Right lobe of liver (tissue), 6 donors: ENCODE results near the gene MBLAC1. TPM values are rescaled to one million over a fixed set of nuclear protein-coding genes. Genes with fewer than 3 reads are reported as not detected.

Source experiments
- ATAC-seq, 4 donors: fragments of 200-7000 bp; cut with Tn5 transposase; one replicate each; pipeline ENCODE4 v1.9.1; 2020; ENCODE audit warnings: mild to moderate bottlenecking in 4 of 4, moderate library complexity in 4 of 4
- DNase-seq, 3 donors: peaks; one replicate each; pipeline ENCODE4 v3.0.0-alpha.2; 2020
- H3K27ac ChIP-seq, 3 donors: fragments of 200-600 bp; one replicate each; pipeline ENCODE4 v1.8.0; 2022
- H3K27me3 ChIP-seq, 2 donors: fragments of 200-600 bp; one replicate each; pipeline ENCODE4 v1.8.0; 2022
- H3K36me3 ChIP-seq, 4 donors: fragments of 200-600 bp; sonication (generic) in 1 of 4; one replicate each; pipeline versions ENCODE4 v1.5.1 to v1.8.0; 2017 to 2022; ENCODE audit warnings: control low read depth in 1 of 4
- H3K4me1 ChIP-seq, 4 donors: fragments of 200-600 bp; sonication (generic) in 1 of 4; one replicate each; pipeline versions ENCODE4 v1.5.1 to v1.8.0; 2017 to 2022; ENCODE audit warnings: control low read depth in 1 of 4
- H3K4me3 ChIP-seq, 3 donors: fragments of 200-600 bp; one replicate each; pipeline ENCODE4 v1.8.0; 2022
- H3K9me3 ChIP-seq, 4 donors: fragments of 200-600 bp; sonication (generic) in 1 of 4; one replicate each; pipeline versions ENCODE4 v1.5.1 to v1.8.0; 2017 to 2022; ENCODE audit warnings: control low read depth in 1 of 4
- CTCF ChIP-seq, 4 donors: fragments of 200-600 bp in 3 of 4; fragments of 450-650 bp in 1 of 4; IDR thresholded peaks; one replicate each; pipeline versions ENCODE4 v1.5.1 to v1.8.0; 2016 to 2022; ENCODE audit warnings: antibody characterized with exemption in 4 of 4, mild to moderate bottlenecking in 2 of 4
- POLR2A ChIP-seq: fragments of 450-650 bp; IDR thresholded peaks from one replicate; pipeline ENCODE4 v1.6.1; 2017; ENCODE audit warnings: antibody characterized with exemption, mild to moderate bottlenecking
- WGBS: methylation state at CpG from one replicate; pipeline ENCODE4 v1.1.6; 2018; ENCODE audit warnings: low coverage, low lambda C conversion rate; ENCODE audit not compliant: insufficient coverage; ENCODE audit errors: missing lambda C conversion rate; 5-methylcytosine and 5-hydroxymethylcytosine counted together
- intact Hi-C, 2 donors: fragments of 100-400 bp; cut with DNase I; formaldehyde crosslinking; loops; one replicate each; pipeline versions ENCODE4 v1.11.2 to v1.14.1; 2022
- total RNA-seq, 6 experiments: library from RNA; depleted of rRNA in 2 of 6; stranded (reverse); fragments of >200 nt in 2 of 6; fragmentation: NEBNext Ultra II Directional in 3 of 6; extraction: Animal tissue kit (Norgen Biotek cat#: 25700) in 3 of 6; gene quantifications; one replicate each; pipeline versions ENCODE4 v1.1.0 to v1.2.4, GENCODE V29; 2016 to 2023
- donor health status: DM: no; HTN: yes; CAD: no.
- donor health status: DM: no; HTN: no; CAD: no.
- donor health status: DM: no; HTN: no; CAD: no.
- donor health status: DM: no; HTN: yes; CAD: no.
- donor health status: DM: no; HTN: yes; CAD: no.

MBLAC1 gene
- total RNA-seq, 6 experiments from 2014 or later: 0.35 to 2.7 (median 1.1) TPM

- H3K27me3 ChIP-seq: no peaks in the 10 kb centered on the region
- no peak overlapping the region for H3K27ac ChIP-seq
- peaks cover 0 to 18% (median 4%) of the 10 kb centered on the region in 4 donors for H3K36me3 ChIP-seq
- DNase-seq: no peak
- no peak for ATAC-seq
- WGBS: 82% methylated on average over 15 of the region's 20 CpGs
- TF ChIP-seq POLR2A: no peak
- no peak for TF ChIP-seq CTCF (IDR thresholded peaks at IDR 0.05)
- no peak overlapping the region for H3K4me3 ChIP-seq
- H3K4me1 ChIP-seq: peaks cover 0 to 13% (median 0%) of the 10 kb centered on the region in 4 donors
- intact Hi-C loops: no loop called here
- no peaks in the 10 kb centered on the region for H3K9me3 ChIP-seq
These were observed 29.0 kb downstream of the MBLAC1 start for GRCh38 chr7:100155553-100156317.

GRCh38 chr7:100156331-100157068, 29.7 kb downstream of the MBLAC1 start:
- intact Hi-C loops: no loop called here
- WGBS: 83% methylated on average over 13 of the region's 16 CpGs
- peaks cover 0 to 13% (median 0%) of the 10 kb centered on the region in 4 donors for H3K4me1 ChIP-seq
- no peak for TF ChIP-seq POLR2A
- no peak for TF ChIP-seq CTCF (IDR thresholded peaks at IDR 0.05)
- no peak for DNase-seq
- peaks cover 0 to 18% (median 4%) of the 10 kb centered on the region in 4 donors for H3K36me3 ChIP-seq
- H3K9me3 ChIP-seq: no peaks in the 10 kb centered on the region
- no peak for ATAC-seq
- H3K27ac ChIP-seq: no peak overlapping the region
- H3K27me3 ChIP-seq: no peaks in the 10 kb centered on the region
- no peak overlapping the region for H3K4me3 ChIP-seq

- Histone ChIP-seq H3K27me3 (no peaks in the 10 kb centered on the region), H3K4me1 (peaks cover 0 to 13% (median 0%) of the 10 kb centered on the region in 4 donors), H3K27ac (no peak overlapping the region), H3K9me3 (no peaks in the 10 kb centered on the region), H3K36me3 (peaks cover 0 to 18% (median 4%) of the 10 kb centered on the region in 4 donors), H3K4me3 (peak overlapping the region in 1 of 3 donors; percentile 97)
- TF ChIP-seq CTCF (IDR thresholded peaks at IDR 0.05) (no peak), POLR2A (no peak)
- DNase-seq: no peak
- intact Hi-C loops: no loop called here
- no peak for ATAC-seq
- WGBS: 57% methylated on average over 1 of the region's 5 CpGs
These were observed 30.2 kb downstream of the MBLAC1 start for GRCh38 chr7:100157069-100157333.

- no peaks in the 10 kb centered on the region for H3K9me3 ChIP-seq
- H3K27me3 ChIP-seq: no peaks in the 10 kb centered on the region
- intact Hi-C loops: no loop called here
- TF ChIP-seq POLR2A (no peak), CTCF (IDR thresholded peaks at IDR 0.05) (no peak)
- H3K4me3 ChIP-seq: peak overlapping the region; percentile 96 to 97 (median 97)
- H3K27ac ChIP-seq: peak overlapping the region; percentile 60 to 78 (median 70)
- peak; percentile 59 to 88 (median 68) for ATAC-seq
- 30% methylated on average over 13 of the region's 32 CpGs for WGBS
- peak in 2 of 3 donors; percentile 67 to 70 for DNase-seq
- peaks cover 0 to 18% (median 4%) of the 10 kb centered on the region in 4 donors for H3K36me3 ChIP-seq
- H3K4me1 ChIP-seq: peaks cover 0 to 13% (median 0%) of the 10 kb centered on the region in 4 donors
These were observed 30.8 kb downstream of the MBLAC1 start for GRCh38 chr7:100157334-100158228.
